ENCODE results near the gene UBE2D2.
A peak's percentile ranks its signal among the peaks of the same experiment; 100 is the strongest.

The UBE2D2 gene

DNA sequence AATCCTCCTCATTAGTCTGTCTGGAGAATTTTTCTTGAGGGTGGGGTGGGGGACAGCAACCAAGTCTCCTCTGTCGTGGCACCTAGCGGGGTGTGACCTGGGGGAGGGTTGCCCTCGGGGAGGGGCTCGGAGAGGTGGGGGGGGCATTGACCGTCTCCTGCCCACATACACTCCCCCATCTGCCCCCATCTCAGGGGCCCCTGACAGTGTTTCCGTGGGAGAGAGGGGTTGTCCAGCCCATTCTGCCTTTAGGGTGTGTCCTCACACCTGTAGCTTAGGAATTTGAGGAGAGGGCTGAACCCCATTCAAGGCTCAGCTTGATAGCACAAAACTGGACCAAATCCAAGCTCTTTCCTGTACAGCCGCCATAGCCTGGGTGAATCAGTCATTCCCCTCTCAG is 81.1 kb downstream of the UBE2D2 start:
- peak in 6 of 42 donors; percentile 0 to 25 (median 3) for DNase-seq
- intact Hi-C loops (cut with DNase I) = no loop called here

GRCh38 chr5:139642891-139643871 is 82.0 kb downstream of the UBE2D2 start:
- intact Hi-C loops (cut with DNase I) = no loop called here
- DNase-seq = peak in 15 of 42 donors; percentile 2 to 64 (median 11)

- intact Hi-C loops (cut with DNase I) = no loop called here
- peak in 7 of 42 donors; percentile 7 to 34 (median 10) for DNase-seq
These were observed 82.9 kb downstream of the UBE2D2 start for GRCh38 chr5:139644001-139644456.

DNA sequence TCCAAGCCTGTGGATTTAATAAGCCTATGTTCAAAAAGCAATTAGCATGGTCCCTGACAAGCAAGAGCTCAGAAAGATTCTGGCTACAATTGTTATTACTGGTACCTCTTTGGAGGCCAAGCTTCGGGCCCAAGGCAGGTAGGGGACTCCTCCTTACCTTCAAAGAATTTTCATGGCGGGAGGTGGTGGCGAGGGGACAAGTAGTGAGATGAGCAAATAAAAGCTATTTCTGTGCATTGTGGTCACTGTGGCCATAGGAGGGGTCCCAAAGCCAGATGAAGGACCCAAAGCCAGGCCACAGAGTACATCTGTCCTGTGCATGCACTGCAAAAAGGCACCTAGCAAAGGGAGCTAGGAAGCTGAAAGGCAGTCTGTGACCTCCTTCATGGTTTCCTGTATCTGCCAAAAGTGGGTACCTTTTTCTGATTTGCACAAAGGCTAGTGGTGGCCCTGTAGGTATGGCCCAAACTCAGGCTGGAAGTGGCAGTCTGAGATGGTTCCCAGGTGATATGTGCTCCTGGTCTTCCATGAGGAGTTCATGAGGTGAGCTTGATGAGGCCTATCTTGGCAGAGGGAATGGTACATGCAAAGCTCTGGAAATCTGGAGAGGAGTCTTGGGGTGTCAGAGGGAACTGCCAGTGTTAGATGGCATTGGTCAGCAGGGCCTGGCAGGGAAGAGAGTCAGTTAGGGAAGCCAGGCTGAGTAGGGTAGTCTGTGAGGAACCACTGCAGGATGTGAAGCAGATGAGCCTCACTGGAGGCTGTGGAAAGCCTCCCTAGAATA is 83.7 kb downstream of the UBE2D2 start:
- intact Hi-C loops (cut with DNase I) = loop anchor here (5.0 kb wide), 1 partner anchor 42 kb away; no protein-coding TSS in a partner anchor
- peak in 15 of 42 donors; percentile 1 to 39 (median 13) for DNase-seq

GRCh38 chr5:139645430-139645871 is 84.3 kb downstream of the UBE2D2 start:
- DNase-seq = peak in 11 of 42 donors; percentile 2 to 39 (median 7)
- intact Hi-C loops (cut with DNase I) = loop anchor here (5.0 kb wide), 1 partner anchor 42 kb away; no protein-coding TSS in a partner anchor

GRCh38 chr5:139646111-139646510 is 85.0 kb downstream of the UBE2D2 start:
- intact Hi-C loops (cut with DNase I) = loop anchor here (5.0 kb wide), 1 partner anchor 41 kb away; no protein-coding TSS in a partner anchor

DNA sequence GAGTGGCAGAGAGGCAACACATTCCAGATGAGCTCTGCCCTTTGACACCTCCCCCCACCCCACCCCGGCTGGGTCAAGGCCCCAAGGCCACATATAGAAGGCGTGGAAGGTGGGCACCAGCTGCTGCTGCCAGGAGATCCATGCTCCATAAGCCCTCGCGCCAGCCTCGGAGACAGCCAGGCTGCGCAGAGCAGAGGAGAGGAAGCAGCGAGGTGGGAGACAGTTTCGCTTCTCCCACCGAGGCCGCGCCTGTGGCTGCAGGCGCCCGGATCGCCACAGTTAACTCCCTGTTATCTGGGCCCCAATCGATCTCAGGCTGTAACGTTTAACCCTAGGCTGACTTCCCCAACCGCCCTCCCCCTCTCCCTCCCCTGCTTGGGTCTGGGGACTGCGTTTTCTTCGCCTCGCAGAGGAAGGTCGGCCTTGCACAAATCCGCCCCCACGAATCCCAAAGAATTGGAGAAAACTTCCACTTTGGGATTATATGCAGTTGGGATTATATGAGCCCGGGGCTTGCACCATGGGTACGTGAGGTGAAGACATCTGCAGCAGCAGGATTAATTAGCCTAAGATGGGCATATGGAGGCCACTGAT is 85.9 kb downstream of the UBE2D2 start:
- intact Hi-C loops (cut with DNase I) = loop anchor here (5.0 kb wide), 1 partner anchor 40 kb away; no protein-coding TSS in a partner anchor
- DNase-seq = peak in 18 of 42 donors; percentile 2 to 54 (median 28)

More at GRCh38 chr5:139646111-139646510, 85.0 kb downstream of the UBE2D2 start:
- DNase-seq = peak in 15 of 42 donors; percentile 0 to 42 (median 9)

- DNase-seq = peak in 14 of 42 donors; percentile 4 to 45 (median 14)
- intact Hi-C loops (cut with DNase I) = loop anchor here (2.0 to 5.0 kb wide), 2 partner anchors 13 to 40 kb away; no protein-coding TSS in a partner anchor
These were observed 86.5 kb downstream of the UBE2D2 start for GRCh38 chr5:139647506-139648204.

DNA sequence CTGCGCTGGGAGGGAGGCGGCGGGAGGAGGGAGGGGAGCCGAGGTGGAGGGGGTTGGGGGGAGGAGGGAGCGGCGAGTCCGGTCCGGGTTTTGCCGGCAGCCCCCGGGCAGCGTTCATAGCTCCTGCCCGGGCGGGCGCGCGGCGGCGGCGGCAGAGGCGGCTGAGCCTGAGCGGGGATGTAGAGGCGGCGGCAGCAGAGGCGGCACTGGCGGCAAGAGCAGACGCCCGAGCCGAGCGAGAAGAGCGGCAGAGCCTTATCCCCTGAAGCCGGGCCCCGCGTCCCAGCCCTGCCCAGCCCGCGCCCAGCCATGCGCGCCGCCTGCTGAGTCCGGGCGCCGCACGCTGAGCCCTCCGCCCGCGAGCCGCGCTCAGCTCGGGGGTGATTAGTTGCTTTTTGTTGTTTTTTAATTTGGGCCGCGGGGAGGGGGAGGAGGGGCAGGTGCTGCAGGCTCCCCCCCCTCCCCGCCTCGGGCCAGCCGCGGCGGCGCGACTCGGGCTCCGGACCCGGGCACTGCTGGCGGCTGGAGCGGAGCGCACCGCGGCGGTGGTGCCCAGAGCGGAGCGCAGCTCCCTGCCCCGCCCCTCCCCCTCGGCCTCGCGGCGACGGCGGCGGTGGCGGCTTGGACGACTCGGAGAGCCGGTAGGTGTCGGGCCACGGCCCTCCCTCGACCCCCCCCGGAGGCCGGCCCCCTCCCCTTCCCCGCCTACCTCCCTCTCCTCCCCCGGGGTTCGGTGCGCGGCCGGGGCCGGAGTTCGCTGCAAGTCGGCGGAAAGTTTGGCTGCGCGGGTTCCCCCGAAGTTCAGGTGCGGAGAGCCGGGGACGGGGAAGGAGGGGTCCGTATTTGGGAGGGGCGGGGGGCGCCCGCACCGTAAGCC is 87.3 kb downstream of the UBE2D2 start, which contains the start of gene CXXC5:
CXXC5 (plus strand) TSS at position 145 of the 877 bp plus-strand sequence. CDS start 32,175 bp downstream, outside the sequence.
- peak; percentile 60 to 96 (median 90) for DNase-seq
- intact Hi-C loops (cut with DNase I) = loop anchor here (2.0 to 5.0 kb wide), 2 partner anchors 14 to 39 kb away; no protein-coding TSS in a partner anchor

DNA sequence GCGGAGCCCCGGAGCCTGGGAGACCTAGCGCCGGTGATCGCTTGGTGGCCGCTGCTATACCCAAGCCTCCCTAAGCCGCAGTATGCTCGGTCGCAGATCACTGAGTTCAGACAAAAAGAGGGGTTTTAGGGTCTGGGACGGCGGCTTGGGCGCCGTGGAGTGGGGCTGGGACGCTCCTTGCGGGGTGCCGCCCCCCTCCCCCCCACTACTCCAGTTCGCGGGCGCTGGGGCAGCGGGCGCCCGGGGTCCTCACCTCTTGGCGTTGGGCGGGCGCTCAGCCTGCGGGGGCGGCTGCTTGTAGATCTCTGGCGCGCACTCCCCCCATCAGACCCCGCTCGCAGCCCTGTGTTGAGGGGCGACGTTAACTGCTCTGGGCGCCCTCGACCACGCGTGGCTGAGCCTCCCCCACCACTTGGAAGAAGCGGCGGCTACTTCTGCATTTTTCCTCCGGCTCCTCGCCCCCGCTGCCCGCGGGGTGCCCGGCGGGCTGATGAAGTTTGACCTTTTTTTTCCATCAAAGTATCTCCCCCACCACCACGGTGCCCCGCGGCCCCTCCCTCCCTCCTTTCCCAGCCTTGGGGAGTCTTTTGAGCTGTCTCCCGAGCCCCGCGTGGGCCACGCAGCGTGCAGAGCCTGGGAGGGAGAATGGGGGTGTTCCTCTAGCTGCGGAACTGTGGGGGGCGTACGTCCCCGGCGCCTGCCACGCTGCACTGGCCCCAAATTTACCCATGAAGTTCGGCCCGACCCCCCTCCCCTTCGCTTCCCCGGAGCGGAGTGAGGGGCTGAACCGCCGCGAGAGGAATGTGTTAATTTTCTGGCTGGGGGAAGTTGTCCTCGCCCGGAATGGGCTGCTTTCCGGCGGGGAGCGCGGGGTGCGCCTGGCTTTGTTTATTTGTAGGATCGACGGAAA is 88.2 kb downstream of the UBE2D2 start:
- peak in 35 of 42 donors; percentile 58 to 85 (median 71) for DNase-seq
- intact Hi-C loops (cut with DNase I) = loop anchor here (2.0 to 5.0 kb wide), 2 partner anchors 15 to 38 kb away; no protein-coding TSS in a partner anchor

GRCh38 chr5:139650031-139650688 is 89.0 kb downstream of the UBE2D2 start:
- intact Hi-C loops (cut with DNase I) = no loop called here
- peak in 32 of 42 donors; percentile 57 to 88 (median 70) for DNase-seq

GRCh38 chr5:139650689-139651042 is 89.5 kb downstream of the UBE2D2 start:
- intact Hi-C loops (cut with DNase I) = no loop called here
- peak in 24 of 42 donors; percentile 40 to 86 (median 70) for DNase-seq

- peak in 39 of 42 donors; percentile 56 to 91 (median 77) for DNase-seq
- intact Hi-C loops (cut with DNase I) = no loop called here
These were observed 90.1 kb downstream of the UBE2D2 start for GRCh38 chr5:139651043-139651834.

All from head of caudate nucleus (tissue), 42 donors.